GM12878 (cell line): ENCODE measurements around the gene RAB29. TPM values are rescaled to one million over a fixed set of nuclear protein-coding genes. Genes with fewer than 3 reads are reported as not detected.

Experiments used
- ATF2 ChIP-seq: IDR thresholded peaks from 2 replicates; pipeline ENCODE4 v1.6.1; 2012; ENCODE audit warnings: low read length, inconsistent platforms
- BCL3 ChIP-seq: IDR thresholded peaks from 2 replicates; pipeline ENCODE4 v1.6.1; 2011; ENCODE audit warnings: borderline replicate concordance, low read depth, mild to moderate bottlenecking, moderate library complexity, low read length; ENCODE audit not compliant: insufficient read depth, poor library complexity, severe bottlenecking
- FOS ChIP-seq: IDR thresholded peaks from 3 replicates; pipeline ENCODE4 v1.6.1; 2011; ENCODE audit warnings: borderline replicate concordance; ENCODE audit not compliant: insufficient read length; ENCODE audit errors: extremely low read depth
- HDAC2 ChIP-seq: fragments of 200-600 bp; sonication (generic); IDR thresholded peaks from 2 replicates; pipeline ENCODE4 v1.6.1; 2017
- MEF2B ChIP-seq: fragments of 450-650 bp; IDR thresholded peaks from 2 replicates; pipeline ENCODE4 v1.6.1; 2018; ENCODE audit warnings: mild to moderate bottlenecking, moderate library complexity; ENCODE audit not compliant: partially characterized antibody, poor library complexity, severe bottlenecking
- MYB ChIP-seq: fragments of 150-350 bp; IDR thresholded peaks from 2 replicates; pipeline ENCODE4 v1.6.1; 2014; ENCODE audit warnings: mild to moderate bottlenecking, low read depth, low read length, borderline replicate concordance
- NFYA ChIP-seq: IDR thresholded peaks from 2 replicates; pipeline ENCODE4 v1.6.1; 2011; ENCODE audit warnings: low read depth, mild to moderate bottlenecking, low read length, improper control_type of control experiment, borderline replicate concordance
- POLR2AphosphoS2 ChIP-seq: IDR thresholded peaks from 2 replicates; pipeline ENCODE4 v1.6.1; 2011; ENCODE audit warnings: low read depth, mild to moderate bottlenecking, low read length, improper control_type of control experiment, moderate library complexity
- RCOR1 ChIP-seq: conservative IDR thresholded peaks from 2 replicates; pipeline ENCODE4 v1.6.1; 2012; ENCODE audit warnings: low read depth, low read length, improper control_type of control experiment
- SMAD5 ChIP-seq: IDR thresholded peaks from 2 replicates; pipeline ENCODE4 v1.6.1; 2016; ENCODE audit warnings: antibody characterized with exemption, low read depth
- USF1 ChIP-seq: IDR thresholded peaks from 2 replicates; pipeline ENCODE4 v1.6.1; 2011; ENCODE audit warnings: borderline replicate concordance, low read depth, mild to moderate bottlenecking, moderate library complexity, mixed read lengths, low read length; ENCODE audit not compliant: insufficient read depth; ENCODE audit errors: extremely low read length
- ZNF592 ChIP-seq: fragments of 450-650 bp; IDR thresholded peaks from 2 replicates; pipeline ENCODE4 v1.6.1; 2017; ENCODE audit warnings: mild to moderate bottlenecking, moderate library complexity
- ZZZ3 ChIP-seq: IDR thresholded peaks from 2 replicates; pipeline ENCODE4 v1.6.1; 2011; ENCODE audit warnings: low read depth; ENCODE audit not compliant: control insufficient read depth, insufficient read length
- polyA plus RNA-seq, 11 experiments: library from polyadenylated mRNA; depleted of rRNA in 4 of 11; unstranded in 6 of 11; stranded (reverse) in 5 of 11; fragments of >200 nt; fragmentation: Nextera tagmentation in 4 of 11; fragmentation: Illumina TruSeq in 1 of 11; extraction: Ambion mirVana in 4 of 11; extraction: Trizol in 1 of 11; gene quantifications; 1 replicate in 1 of 11; 2 replicates in 10 of 11; pipeline versions ENCODE4 v1.2.1 to v1.2.3, GENCODE V29; 2011 to 2016; ENCODE audit warnings: inconsistent platforms in 2 of 11, missing spikeins in 2 of 11, low read depth in 1 of 11
- total RNA-seq, 4 experiments: library from RNA; depleted of rRNA in 3 of 4; stranded (reverse); fragments of >200 nt in 3 of 4; fragmentation: Illumina TruSeq in 1 of 4; extraction: Trizol in 1 of 4; gene quantifications; 2 replicates each; pipeline versions ENCODE4 v1.2.1 to v1.2.3, GENCODE V29; 2013 to 2021
- TF ChIP-seq, protein P1 (sequence below): IDR thresholded peaks from 2 replicates; pipeline ENCODE4 v1.6.1; 2011; ENCODE audit warnings: low read depth, low read length, improper control_type of control experiment, borderline replicate concordance
- TF ChIP-seq, protein P2 (sequence below): IDR thresholded peaks from 2 replicates; pipeline ENCODE4 v1.6.1; 2012; ENCODE audit warnings: low read depth, low read length, improper control_type of control experiment
- TF ChIP-seq, protein P3 (sequence below): IDR thresholded peaks from 2 replicates; pipeline ENCODE4 v1.6.1; 2011; ENCODE audit warnings: mild to moderate bottlenecking, low read depth, low read length, moderate library complexity; ENCODE audit not compliant: insufficient replicate concordance

RAB29 gene
- total and polyA plus RNA-seq, 10 of the 15 experiments (the other 5 are each of a cell fraction or from before 2014, with no cell fraction given): 11.7 to 74.5 (median 15.0) TPM

DNA sequence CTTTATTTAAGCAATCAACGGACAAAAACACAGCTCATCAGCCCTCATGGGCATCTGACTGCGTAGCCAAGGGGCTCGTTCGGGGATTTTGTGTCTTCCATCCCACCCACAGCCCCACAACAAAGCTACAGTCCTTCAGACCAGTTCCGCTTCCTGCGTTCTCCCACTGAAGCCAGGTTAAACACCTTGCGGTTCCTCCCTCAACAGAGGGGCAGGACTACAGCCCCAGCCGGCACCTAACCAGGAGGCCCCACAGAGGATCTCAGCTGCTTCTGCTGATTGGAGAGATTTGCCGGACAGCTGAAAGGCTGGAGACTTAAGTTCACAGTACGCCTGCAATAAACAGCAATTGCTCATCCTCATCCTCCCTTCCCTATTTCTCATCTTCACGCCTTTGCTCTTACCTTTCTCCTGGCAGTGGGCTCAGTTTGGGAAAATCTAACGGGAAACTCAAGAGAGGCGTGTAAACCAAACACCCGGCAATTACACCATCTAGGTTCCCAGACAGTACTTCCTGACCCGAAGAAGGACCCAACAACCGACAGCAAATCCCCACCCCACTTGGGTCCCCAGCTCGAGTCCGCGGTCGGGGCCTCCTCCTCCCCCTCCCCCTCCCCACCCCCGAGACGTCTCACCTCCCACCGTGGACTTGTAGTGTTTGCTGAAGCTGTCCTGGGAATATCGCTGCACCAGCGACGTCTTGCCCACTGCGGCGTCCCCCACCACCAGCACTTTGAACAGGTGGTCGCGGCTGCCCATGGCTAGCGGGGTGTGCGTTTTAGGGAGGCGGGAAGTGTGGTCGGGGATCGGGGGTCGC is 876 bp downstream of the RAB29 start (continued):
- TF ChIP-seq MYB (no peak), POLR2AphosphoS2 (no peak), MEF2B (no peak), HDAC2 (no peak), ATF2 (no peak), BCL3 (no peak), USF1 (no peak), FOS (no peak), ZNF592 (no peak), SMAD5 (no peak), RCOR1 (no peak), NFYA (no peak), ZZZ3 (no peak)
- TF ChIP-seq, protein P1, sequence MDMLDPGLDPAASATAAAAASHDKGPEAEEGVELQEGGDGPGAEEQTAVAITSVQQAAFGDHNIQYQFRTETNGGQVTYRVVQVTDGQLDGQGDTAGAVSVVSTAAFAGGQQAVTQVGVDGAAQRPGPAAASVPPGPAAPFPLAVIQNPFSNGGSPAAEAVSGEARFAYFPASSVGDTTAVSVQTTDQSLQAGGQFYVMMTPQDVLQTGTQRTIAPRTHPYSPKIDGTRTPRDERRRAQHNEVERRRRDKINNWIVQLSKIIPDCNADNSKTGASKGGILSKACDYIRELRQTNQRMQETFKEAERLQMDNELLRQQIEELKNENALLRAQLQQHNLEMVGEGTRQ: no peak
- TF ChIP-seq, protein P2, sequence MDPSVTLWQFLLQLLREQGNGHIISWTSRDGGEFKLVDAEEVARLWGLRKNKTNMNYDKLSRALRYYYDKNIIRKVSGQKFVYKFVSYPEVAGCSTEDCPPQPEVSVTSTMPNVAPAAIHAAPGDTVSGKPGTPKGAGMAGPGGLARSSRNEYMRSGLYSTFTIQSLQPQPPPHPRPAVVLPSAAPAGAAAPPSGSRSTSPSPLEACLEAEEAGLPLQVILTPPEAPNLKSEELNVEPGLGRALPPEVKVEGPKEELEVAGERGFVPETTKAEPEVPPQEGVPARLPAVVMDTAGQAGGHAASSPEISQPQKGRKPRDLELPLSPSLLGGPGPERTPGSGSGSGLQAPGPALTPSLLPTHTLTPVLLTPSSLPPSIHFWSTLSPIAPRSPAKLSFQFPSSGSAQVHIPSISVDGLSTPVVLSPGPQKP: no peak
- TF ChIP-seq, protein P3, sequence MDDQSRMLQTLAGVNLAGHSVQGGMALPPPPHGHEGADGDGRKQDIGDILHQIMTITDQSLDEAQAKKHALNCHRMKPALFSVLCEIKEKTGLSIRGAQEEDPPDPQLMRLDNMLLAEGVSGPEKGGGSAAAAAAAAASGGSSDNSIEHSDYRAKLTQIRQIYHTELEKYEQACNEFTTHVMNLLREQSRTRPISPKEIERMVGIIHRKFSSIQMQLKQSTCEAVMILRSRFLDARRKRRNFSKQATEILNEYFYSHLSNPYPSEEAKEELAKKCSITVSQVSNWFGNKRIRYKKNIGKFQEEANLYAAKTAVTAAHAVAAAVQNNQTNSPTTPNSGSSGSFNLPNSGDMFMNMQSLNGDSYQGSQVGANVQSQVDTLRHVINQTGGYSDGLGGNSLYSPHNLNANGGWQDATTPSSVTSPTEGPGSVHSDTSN: no peak
